ENCODE results near the gene TMEM203.
A peak's percentile ranks its signal among the peaks of the same experiment; 100 is the strongest.

Gene TMEM203

DNA sequence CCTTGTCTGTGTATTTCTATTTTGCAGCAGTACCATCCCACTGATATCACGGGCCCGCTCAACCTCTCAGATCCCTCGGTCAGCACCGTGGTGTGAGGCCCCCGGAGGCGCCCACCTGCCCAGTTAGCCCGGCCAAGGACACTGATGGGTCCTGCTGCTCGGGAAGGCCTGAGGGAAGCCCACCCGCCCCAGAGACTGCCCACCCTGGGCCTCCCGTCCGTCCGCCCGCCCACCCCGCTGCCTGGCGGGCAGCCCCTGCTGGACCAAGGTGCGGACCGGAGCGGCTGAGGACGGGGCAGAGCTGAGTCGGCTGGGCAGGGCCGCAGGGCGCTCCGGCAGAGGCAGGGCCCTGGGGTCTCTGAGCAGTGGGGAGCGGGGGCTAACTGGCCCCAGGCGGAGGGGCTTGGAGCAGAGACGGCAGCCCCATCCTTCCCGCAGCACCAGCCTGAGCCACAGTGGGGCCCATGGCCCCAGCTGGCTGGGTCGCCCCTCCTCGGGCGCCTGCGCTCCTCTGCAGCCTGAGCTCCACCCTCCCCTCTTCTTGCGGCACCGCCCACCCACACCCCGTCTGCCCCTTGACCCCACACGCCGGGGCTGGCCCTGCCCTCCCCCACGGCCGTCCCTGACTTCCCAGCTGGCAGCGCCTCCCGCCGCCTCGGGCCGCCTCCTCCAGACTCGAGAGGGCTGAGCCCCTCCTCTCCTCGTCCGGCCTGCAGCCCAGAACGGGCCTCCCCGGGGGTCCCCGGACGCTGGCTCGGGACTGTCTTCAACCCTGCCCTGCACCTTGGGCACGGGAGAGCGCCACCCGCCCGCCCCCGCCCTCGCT, 37.5 kb downstream of the TMEM203 start:
- FAIRE-seq (no peak), DNase-seq (ENCODE audit: low spot score) (no peak)

DNA sequence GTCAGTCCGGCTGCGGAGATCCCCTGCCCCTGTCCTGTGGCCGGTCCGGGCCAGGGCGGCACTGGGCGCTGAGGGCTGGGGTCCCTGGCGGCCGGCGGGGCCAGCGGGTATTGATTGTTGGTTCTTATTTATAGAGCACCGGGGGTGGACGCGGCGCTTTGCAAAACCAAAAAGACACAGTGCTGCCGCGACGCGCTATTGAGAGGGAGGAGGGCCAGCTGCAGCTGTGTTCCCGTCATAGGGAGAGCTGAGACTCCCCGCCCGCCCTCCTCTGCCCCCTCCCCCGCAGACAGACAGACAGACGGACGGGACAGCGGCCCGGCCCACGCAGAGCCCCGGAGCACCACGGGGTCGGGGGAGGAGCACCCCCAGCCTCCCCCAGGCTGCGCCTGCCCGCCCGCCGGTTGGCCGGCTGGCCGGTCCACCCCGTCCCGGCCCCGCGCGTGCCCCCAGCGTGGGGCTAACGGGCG, 38.1 kb downstream of the TMEM203 start:
- DNase-seq (ENCODE audit: low spot score) = no peak
- FAIRE-seq = no peak

GRCh38 chr9:137166380-137167229, 38.8 kb downstream of the TMEM203 start:
- DNase-seq (ENCODE audit: low spot score) (no peak), FAIRE-seq (no peak)

- DNase-seq (ENCODE audit: low spot score) (no peak), FAIRE-seq (no peak)
Measured at GRCh38 chr9:137165250-137165836, 40.1 kb downstream of the TMEM203 start.

DNA sequence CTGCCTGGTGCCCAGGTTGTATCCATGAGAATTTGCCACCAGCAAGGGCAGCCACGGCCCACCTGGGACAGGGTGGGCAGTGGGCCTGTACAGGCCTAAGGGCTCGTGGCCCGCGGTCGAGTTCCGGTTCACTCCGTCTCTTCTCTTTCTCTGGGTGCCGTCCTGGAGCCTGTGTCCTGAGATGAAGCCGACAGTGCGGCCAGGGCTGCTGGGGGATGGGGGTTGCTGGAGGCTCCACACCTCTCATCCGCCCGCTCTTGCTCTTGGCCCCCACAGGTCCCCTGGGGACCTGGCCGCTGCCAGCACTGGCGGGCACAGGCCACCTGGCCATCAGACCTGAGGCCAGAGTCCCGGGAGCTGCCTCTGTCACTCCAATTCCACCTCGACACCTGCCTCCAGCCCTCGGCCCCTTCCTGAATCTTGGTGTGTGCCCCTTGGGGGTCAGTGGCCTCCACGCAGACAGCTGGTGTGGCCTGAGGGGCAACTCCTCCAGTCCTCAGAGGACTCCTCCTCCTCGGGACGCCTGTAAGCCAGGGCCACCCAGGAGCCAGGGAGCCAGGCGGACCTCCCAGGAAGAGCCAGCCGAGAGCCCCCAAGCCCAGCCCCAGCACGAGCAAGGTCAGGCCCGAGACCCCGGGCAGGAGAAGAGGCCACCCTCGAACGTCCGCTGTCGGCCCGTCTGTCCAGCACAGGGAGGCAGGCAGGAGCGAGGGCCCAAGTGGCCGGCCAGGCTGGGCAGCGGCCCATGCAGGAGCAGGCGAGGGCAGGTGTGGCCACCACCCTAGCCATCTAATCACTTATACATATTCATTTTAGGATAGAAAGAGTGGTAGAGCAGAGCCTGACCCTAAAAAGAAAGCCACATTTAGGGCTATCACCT, 40.8 kb downstream of the TMEM203 start:
- no peak for DNase-seq (ENCODE audit: low spot score)
- FAIRE-seq = no peak

- DNase-seq (ENCODE audit: low spot score) = no peak
- FAIRE-seq = no peak
Measured at GRCh38 chr9:137163805-137164204, 41.6 kb downstream of the TMEM203 start.

DNA sequence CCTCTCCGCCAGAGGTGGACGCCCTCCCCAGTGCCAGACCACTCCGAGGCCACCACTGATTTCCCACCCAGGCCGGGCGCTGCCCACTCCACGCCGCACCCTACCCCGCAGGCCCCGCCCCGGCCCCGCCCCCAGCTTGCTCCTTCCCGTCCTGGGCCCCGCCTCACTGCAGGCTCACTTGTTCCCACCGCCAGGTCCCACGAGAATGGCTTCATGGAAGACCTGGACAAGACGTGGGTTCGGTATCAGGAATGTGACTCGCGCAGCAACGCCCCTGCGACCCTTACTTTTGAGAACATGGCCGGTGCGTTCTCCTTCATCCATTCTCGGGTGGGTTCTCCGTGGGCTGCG, 42.1 kb downstream of the TMEM203 start:
- DNase-seq (ENCODE audit: low spot score) = no peak
- no peak for FAIRE-seq

GRCh38 chr9:137162505-137163364, 42.7 kb downstream of the TMEM203 start:
- DNase-seq (ENCODE audit: low spot score) (no peak), FAIRE-seq (no peak)

DNA sequence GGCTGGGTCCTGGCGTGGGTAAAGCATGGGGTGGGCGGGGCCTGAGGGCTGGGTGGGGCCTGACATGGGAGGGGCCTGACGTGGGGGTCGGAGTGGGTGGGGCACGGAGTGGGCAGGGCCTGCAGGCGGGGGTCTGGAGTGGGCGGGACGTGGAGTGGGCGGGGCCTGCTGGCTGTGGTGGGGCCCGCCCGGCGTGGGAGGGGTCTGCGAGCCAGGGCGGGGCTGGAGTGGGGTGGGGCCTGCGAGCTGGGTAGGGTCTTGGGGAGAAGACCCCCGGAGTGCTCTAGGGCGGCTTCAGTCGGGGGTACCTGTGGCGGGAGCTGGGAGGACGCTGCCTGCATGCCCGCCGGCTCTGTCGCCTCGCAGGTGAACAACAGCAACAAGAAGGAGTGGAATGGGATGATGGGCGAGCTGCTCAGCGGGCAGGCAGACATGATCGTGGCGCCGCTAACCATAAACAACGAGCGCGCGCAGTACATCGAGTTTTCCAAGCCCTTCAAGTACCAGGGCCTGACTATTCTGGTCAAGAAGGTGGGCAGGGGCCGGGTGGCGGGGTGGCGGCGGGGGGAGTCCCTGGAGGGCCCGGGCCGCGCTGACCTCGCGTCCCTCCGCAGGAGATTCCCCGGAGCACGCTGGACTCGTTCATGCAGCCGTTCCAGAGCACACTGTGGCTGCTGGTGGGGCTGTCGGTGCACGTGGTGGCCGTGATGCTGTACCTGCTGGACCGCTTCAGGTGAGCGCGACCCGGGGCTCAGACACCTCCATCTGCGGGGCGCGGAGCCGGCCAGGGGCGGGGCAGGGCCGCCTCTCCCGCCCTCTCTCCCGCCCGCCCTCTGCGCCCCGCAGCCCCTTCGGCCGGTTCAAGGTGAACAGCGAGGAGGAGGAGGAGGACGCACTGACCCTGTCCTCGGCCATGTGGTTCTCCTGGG, 43.6 kb downstream of the TMEM203 start:
- no peak for FAIRE-seq
- no peak for DNase-seq (ENCODE audit: low spot score)

GRCh38 chr9:137160716-137161557, 44.5 kb downstream of the TMEM203 start:
- no peak for DNase-seq (ENCODE audit: low spot score)
- no peak for FAIRE-seq

DNA sequence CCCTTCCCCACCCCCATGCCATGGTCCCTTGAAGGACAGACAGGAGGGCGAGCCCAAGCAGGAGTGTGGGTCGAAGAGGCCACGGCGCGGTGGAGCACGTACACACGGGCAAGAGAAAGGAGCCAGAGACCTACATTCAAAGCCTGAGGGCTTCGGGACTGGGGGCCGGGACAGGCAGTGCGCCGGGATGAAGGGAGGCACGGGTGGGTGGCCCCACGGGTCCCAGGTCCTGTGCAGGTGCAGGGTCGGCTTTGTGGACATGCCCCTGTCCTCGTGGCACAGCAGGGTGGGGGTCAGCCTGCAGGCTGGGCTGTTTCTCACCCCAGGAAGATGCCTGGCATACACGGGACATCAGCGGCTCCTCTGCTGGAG, 45.4 kb downstream of the TMEM203 start:
- no peak for FAIRE-seq
- no peak for DNase-seq (ENCODE audit: low spot score)

DNA sequence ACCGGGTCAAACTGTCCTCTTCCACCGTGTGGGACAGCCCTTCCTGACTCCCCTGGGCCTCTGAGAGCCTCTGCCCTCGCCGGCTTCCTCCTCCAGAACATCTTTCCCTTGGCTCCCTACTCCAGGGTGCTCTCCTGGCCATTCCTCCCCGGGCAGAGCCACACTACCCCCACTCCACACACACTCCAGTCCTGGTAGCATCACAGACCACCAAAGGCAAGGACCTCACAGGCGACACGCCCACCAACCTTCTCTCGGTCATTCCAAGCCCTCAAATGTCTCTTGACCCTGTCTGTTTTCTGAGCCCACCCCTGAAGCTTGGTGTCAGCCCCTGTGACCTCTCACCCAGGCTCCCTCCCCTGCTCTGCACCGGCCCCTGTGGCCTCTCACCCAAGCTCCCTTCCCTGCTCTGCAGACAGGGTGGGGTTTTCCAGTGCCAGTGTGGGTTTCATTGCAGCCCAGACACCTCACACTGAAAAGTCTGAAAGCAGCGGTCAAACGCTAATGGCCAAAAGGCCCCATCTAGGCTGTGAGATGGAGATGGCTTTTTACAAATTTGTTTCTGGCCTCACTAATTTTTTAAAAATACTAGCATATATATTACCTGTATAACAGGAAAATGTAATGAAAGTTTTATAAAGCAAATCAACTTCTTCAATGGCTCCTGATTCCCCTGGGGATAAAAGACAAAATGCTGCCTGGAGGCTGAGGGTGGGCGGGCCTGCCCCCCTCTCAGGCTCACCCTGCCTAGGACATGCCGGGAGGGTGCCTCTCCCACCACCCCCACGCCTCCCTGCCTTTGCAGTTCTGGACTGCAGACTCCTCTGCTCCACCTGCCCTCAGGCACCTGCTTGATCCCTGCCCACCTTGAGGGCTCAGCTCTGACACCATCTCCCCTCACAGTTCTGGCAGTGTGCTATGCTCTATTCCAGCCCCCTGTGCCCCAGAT, 46.1 kb downstream of the TMEM203 start:
- no peak for DNase-seq (ENCODE audit: low spot score)

DNA sequence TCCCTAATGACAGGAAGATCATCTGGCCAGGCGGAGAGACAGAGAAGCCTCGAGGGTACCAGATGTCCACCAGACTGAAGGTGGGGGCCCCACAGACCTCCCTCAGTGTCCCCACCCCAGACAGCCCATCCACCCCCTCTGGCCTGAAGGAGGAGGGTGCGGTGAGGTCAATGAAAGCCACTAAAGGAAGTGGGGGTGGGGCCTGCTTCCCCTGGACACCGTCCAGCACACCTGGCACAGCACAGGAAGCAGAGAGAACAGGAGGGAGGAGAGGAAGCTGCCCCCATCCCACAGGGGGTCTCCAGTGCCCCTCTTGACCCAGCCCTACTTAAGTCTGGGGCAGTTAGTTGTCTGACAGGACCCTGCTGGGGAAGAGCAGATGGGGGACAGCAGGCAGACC, 46.8 kb downstream of the TMEM203 start:
- no peak for DNase-seq (ENCODE audit: low spot score)
- no peak for FAIRE-seq

More for the DNA sequence above, 46.1 kb downstream of the TMEM203 start:
- FAIRE-seq = no peak

GRCh38 chr9:137157618-137158415, 47.6 kb downstream of the TMEM203 start:
- FAIRE-seq (peak; percentile 76), DNase-seq (ENCODE audit: low spot score) (no peak)

- FAIRE-seq (no peak), DNase-seq (ENCODE audit: low spot score) (no peak)
Measured at GRCh38 chr9:137156567-137157375, 48.7 kb downstream of the TMEM203 start.
